Smooth muscle cell of the brain vasculature (primary cell): ENCODE results near the gene GDPD5.

ENCODE experiments used
- DNase-seq: peaks from one replicate; pipeline ENCODE4 v3.0.0-alpha.2; 2012; ENCODE audit warnings: low read depth, low spot score

Gene GDPD5, protein sequence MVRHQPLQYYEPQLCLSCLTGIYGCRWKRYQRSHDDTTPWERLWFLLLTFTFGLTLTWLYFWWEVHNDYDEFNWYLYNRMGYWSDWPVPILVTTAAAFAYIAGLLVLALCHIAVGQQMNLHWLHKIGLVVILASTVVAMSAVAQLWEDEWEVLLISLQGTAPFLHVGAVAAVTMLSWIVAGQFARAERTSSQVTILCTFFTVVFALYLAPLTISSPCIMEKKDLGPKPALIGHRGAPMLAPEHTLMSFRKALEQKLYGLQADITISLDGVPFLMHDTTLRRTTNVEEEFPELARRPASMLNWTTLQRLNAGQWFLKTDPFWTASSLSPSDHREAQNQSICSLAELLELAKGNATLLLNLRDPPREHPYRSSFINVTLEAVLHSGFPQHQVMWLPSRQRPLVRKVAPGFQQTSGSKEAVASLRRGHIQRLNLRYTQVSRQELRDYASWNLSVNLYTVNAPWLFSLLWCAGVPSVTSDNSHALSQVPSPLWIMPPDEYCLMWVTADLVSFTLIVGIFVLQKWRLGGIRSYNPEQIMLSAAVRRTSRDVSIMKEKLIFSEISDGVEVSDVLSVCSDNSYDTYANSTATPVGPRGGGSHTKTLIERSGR

DNA sequence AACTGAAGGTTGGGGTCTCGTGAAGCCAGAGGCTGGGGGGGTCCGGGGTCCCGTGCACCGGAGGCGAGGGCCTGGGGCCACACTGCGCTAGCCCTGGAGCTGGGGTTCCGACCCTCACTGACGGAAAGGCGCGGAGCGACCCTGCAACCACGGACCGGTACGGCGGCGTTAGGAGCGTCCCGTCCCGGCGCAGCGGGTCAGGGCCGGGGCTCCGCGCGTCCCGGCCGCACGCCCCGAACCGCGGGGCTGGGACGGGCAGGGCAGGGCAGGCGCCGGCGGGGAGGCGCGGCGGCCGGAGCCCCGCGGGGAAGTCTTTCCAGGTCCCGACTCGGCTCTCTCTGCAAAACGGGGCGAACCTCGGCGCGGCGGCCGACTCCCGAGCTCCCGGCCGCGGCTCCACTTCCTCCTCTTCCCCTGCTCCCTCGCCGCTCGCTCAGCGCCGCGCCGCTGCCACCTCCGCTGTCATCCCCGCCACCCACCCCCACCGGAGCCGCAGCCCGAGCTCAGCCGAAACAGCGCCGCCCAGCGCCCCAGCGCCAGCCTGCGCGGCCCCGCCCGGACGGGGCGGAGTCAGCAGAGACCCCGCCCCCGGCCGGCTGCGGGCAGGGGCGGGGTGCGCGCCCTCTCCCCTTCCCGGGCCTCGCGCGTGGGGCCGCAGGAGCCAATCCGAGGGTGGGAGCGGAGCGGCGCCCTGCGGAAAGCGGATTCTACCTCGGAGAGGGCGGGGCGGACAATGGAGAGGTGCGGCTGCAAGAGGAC is at the start of gene GDPD5:
GDPD5 (minus strand) TSS at position 509 of the 759 bp plus-strand sequence. CDS start 48,206 bp downstream, outside the sequence.
- DNase-seq: peak; percentile 29

GRCh38 chr11:75574698-75575602 is 49.2 kb upstream of the GDPD5 start:
- no peak for DNase-seq

GRCh38 chr11:75572744-75573143 is 47.0 kb upstream of the GDPD5 start:
- DNase-seq: no peak

- no peak for DNase-seq
Measured at GRCh38 chr11:75571625-75572024, 45.9 kb upstream of the GDPD5 start.

GRCh38 chr11:75570559-75571139 is 44.9 kb upstream of the GDPD5 start:
- DNase-seq: no peak

GRCh38 chr11:75568616-75569219 is 43.0 kb upstream of the GDPD5 start:
- no peak for DNase-seq

DNA sequence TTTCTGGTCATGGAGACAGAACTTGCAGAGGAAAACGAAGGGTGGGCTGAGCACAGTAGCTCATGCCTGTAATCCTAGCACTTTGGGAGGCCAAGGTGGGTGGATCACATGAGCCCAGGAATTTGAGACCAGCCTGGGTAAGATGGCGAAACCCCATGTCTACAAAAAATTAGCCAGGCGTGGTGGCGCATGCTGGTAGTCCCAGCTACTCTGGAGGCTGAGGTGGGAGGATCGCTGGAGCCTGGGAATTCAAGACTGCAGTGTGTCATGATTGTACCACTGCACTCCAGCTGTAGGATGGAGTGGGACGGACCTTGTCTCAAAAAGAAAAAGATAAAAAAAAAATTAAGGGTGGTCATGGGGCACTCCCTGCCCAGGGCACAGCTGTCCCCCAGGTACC is 42.2 kb upstream of the GDPD5 start:
- DNase-seq: no peak

DNA sequence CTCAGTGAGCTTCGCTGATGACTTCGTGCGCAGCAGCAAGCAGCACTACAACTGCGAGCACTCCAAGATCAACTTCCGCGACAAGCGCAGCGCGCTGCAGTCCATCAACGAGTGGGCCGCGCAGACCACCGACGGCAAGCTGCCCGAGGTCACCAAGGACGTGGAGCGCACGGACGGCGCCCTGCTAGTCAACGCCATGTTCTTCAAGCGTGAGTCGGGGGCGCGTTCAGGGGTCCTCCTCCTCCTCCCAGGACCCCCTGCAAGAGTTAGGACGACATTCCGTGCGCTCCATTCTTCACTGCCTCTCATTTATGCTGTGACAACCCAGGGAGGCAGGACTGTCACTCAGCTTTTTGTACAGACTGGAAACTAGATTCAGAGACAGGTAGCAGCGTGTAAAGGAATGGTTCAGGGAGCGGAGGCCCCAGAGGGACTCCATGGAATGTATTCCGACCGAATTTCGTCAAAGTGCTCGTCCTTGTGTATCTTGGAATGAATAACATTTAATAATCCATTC is 41.1 kb upstream of the GDPD5 start:
- no peak for DNase-seq

GRCh38 chr11:75565916-75566762 is 40.4 kb upstream of the GDPD5 start:
- DNase-seq: no peak

DNA sequence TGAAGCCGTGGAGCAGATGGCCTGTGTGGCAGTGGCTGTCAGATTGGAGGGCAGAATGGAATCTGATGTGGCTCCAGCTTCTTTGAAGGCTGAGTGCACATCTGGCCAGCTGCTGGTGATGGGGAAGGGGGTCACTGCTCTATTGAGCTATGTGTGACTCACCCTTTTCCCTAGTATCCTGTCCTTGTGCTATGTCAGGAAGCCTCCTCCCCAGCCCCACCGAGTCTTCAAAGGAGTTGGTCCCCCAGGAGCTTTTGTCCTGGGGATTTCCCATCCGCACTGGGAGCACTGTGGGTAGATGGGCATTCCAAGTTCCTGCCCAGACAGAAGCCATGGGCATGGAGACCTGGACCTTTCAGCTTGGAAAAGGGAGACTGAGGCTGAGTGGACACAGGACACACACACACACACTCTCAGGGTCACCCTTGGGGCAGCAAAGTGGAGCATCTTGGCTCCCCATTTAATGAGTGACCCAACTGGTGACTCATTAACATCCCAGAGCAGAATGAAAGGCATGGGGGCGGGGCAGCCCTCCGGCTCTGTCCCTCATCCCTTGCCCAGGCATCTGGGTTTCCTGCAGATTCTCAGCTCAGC is 39.6 kb upstream of the GDPD5 start:
- no peak for DNase-seq

GRCh38 chr11:75563978-75564552 is 38.3 kb upstream of the GDPD5 start:
- no peak for DNase-seq

DNA sequence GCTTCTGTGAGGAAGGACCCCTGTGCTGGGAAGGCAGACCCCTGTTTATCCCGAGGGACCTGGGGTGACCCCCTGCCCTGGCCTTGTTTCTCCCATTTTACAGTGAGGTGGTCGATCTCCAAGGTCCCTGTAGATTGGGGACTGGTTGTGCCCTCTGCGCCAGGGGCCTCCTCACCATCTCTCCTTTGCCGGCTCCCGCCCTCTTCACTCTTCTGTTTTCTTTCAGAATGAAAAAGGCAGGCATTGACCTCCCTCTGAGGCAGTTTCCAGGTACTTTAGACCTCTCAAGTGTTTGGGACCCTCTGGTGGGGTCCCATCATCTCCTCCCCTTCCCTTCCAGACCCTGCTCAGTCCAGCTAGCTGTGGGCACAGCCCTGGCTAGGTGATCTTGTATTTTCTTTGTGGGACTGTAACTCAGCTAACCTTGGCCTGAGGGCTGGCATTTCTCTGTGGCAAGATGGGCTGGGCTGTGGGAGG is 37.8 kb upstream of the GDPD5 start:
- DNase-seq: no peak

DNA sequence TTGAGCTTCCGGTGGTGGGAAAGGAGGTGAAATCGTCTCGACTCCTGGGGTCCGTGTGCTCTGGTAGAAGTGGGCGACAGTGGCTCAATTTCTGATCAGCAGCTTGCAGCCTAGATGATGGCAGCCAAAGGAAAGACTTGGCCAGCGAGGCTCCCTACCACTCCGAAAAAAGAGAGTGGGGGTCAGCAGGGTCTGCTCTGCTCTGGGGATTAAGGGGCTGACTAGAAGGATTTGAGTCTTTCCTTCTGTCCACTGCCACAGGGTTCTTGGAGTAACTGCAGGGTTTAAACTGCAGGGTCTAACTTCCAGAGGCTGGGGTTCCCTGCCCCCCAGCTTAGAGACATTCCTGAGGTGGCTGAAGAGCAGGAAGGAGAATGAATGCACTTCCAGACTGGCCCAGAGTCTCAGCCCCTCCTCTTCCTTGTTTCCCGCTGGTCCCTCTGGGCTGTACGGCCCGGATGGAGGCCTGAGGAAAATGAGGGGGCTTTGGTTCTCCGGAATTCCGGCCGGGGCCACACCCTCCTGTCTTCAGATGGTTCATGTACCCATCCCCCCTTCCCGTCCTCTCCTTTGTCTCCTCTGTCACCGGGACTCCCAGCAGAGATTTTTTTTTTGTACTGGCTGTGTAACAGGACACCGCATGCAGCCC is 37.2 kb upstream of the GDPD5 start:
- DNase-seq: no peak

DNA sequence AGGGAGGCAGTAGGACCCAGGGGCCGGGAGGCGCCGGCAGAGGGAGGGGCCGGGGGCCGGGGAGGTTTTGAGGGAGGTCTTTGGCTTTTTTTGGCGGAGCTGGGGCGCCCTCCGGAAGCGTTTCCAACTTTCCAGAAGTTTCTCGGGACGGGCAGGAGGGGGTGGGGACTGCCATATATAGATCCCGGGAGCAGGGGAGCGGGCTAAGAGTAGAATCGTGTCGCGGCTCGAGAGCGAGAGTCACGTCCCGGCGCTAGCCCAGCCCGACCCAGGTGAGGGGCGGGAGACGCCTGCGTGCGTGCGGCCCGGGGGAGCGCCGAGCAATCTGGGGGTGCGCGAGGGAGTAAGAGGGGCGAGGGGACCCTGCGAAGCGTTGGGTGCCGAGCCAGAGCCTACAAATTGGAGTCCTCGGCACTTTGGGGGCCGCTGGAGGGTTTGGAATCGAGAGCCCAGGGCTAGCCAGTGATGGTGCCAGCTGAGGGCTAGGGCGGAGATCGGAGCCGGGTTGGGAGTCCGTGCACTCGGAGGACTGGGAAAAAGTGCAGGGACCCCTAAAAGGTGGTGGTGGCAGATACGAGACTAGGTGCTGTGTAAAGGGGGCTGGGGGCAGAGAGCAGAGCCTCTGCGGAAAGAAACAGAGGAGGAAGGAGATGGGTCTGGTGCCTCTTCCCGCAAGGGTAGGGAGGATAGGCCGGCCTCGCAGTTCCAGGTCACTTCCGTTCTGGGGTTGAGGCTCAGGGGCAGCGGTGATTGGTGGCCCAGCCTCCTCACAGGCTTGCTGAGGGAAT is 36.5 kb upstream of the GDPD5 start, which contains the start of gene SERPINH1:
SERPINH1 (plus strand) TSS at position 206 of the 788 bp plus-strand sequence. CDS start 4,097 bp downstream, outside the sequence.
- DNase-seq: no peak

DNA sequence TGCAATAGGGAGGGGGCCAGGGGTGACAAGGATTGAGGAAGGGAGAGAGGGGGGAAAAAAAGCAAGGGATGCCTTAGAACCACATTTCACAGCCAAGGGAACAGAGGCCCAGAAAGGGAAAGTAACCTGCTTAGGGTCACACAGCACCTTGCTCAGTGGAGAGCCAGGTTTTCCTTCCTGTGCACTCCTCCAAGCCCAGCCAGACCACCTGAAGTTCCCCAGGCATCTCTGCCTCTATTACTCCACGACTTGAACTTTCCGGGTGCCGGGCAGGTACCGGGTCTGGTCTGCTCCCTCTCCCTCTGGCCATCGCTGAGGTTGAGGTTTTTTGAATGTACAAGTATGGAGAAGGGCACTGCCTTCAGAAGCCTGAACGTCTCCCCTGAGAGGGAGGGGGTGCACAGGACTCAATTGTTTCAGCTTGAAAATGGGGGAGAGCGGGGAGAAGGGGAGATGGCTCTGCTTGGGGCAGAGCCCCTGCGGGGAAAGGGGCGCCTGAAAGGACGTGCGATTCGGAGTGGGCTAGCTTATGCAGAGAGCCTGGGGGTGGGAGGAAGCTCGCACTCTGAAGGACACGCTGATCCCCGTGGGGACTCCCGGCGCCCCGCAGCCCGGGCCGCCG is 35.8 kb upstream of the GDPD5 start:
- no peak for DNase-seq

DNA sequence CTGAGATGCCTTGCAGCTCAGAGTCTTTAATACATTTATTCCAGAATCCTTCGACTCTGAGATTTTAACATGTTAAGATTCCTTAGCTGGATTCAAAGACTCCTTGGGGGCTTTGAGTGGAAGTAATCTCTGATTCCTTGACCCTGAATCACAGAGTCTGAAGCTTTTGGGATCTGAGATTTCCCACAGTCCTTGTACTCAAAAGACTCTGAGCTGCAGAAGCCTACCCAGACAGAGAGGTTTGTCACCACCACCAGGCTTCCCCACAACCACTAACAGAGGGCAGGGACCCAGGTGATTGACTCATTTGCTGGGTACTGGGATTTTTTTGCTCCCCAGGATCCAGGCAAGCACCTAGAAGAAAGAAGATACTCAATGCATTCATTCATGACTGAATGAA is 34.9 kb upstream of the GDPD5 start:
- DNase-seq: no peak
